Activated CD4-positive, CD25-positive, alpha-beta regulatory T cell treated with anti-CD3 and anti-CD28 coated beads, Interleukin-2, amount 50 U/mL, for 72 hours (primary cell): ENCODE results near the gene ANKRD33.
"Not testable (repeated sequence)": the region's sequence is repeated elsewhere in the genome, so short reads cannot be mapped to it uniquely, and the experiment has no call there.

ENCODE experiments used
- DNase-seq: peaks from one replicate; pipeline ENCODE4 v3.0.0; 2021

The ANKRD33 gene

GRCh38 chr12:51883998-51884675 lies 3.8 kb upstream of the ANKRD33 start:
- DNase-seq, result no peak

DNA sequence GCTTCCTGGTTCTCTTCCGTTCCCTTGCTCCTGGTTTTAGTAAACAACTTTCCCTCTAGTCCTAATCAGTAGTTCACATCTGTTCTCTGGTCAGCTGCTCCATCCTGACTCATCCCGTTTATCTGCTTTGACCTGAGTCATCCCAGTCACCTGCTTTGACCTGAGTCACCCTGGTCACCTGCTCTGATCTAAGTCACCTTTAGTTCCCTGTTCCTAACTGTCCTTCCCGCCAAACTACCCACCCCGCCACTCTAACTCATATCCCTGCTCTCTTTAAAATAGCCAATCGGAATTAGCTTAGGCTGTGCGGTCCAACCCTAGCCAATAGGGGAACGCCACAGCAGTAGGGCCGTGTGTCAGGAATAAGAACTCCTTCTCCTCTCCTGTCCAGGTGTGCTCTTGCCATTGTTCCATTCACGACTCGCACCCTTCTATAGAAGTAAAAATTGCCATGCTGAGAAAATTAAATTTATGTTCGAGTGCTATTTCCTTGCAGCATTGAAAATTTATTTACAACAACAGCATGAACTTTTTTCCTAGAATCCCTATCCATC lies 3.1 kb upstream of the ANKRD33 start:
- DNase-seq, result no peak

DNA sequence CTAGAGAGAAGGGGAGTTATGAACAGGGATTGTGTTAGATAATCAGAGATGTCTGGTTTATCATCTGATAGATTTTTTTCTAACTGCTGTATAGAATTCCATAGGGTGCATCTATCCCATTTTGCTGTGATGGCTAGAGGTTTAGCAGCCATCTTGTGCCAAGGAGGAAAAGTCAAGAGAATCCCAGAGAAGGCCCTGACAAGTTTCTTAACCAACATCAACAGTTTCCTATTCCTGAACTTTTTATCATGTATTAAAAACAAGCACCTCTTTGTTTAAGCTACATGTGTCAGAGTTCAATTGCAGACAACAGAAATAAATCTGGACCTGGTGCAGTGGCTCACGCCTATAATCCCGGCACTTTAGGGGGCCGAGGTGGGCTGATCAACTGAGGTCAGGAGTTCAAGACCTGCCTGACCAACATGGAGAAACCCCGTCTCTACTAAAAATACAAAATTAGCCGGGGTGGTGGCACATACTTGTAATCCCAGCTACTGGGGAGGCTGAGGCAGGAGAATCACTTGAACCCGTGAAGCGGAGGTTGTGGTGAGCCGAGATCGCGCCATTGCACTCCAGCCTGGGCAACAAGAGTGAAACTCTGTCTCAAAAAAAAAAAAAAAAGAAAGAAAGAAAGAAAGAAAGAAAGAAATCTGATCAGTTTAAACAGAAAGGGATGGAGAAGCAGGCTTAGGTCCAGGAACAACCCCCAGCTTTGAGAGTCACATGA lies 2.4 kb upstream of the ANKRD33 start:
- not testable (repeated sequence) for DNase-seq

- no peak for DNase-seq
These were observed 1.7 kb upstream of the ANKRD33 start for GRCh38 chr12:51886021-51886710.

DNA sequence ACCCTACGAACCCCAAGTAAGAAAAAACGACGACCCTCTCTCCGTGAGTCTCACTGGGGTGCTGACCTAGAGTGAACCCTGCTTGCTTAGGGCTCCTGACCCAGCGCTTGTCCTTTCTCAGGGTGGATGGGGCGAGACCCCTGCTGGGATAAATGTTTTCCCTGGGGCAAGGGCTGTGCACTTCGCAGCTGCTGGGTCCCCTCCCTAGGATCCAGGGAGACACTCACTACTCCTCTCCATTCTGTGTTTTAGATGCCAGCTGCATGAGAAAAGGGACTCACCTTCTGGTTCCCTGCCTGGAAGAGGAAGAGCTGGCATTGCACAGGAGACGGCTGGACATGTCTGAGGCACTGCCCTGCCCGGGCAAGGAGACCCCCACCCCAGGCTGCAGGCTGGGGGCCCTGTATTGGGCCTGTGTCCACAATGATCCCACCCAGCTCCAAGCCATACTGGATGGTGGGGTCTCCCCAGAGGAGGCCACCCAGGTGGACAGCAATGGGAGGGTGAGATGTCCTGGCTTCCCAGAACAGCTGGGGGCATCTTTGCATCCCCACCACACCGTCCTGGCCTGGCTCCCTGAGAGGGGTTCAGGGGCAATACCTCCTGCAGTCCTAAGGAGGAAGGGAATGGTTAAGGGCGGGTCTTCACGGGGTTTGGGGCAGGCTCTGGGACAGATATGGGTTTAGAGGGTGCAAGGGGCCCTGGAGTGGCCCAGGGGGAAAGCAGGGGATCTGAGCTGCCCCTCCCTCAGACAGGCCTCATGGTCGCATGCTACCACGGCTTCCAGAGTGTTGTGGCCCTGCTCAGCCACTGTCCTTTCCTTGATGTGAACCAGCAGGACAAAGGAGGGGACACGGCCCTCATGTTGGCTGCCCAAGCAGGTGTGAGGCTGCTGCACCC lies 663 bp downstream of the ANKRD33 start:
- DNase-seq, result no peak

DNA sequence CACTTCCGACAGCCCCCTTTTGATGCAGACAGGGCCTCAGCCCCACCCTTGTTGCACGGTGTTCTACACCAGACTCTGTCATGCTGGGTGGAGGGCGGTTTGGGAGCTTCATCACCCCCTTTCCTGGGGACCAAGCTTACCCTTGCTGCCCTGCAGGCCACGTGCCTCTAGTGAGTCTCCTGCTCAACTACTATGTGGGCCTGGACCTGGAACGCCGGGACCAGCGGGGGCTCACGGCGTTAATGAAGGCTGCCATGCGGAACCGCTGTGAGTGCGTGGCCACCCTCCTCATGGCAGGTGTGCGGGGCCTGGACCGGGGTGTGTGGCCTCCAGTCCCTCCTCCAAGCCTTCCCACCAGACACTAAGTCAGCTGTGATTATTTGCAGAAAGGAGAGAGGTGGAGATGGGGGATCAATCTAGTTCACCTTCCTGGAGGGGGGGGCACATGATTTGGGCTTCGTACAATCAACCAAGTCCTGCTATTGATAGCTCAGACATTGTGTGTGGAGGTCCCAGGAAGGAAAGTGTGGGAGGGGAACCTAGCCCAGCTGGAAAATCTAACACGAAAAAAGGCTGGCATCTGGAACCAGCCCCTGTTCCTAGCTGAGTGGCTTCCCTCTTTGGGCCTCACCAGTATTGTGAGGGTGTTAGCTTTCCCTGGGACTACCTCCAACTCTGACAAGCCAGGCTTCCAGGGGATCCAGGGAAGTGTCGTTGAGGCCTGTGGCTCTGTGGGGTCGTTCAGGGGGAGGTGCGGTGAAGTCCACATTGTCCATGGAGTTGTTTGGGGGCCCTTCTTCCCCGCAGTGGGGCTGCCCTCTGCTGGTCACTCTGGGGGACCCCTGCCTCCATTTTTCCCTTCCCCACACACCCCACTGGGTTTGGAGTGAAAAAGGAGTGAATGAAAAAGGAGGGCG lies 1.6 kb downstream of the ANKRD33 start:
- DNase-seq, result no peak

GRCh38 chr12:51890133-51890464 lies 2.2 kb downstream of the ANKRD33 start:
- no peak for DNase-seq

GRCh38 chr12:51890511-51891171 lies 2.7 kb downstream of the ANKRD33 start:
- DNase-seq, result no peak

- DNase-seq, result no peak
These were observed 3.9 kb downstream of the ANKRD33 start for GRCh38 chr12:51891843-51892242.

- no peak for DNase-seq
These were observed 5.9 kb downstream of the ANKRD33 start for GRCh38 chr12:51893786-51894185.

GRCh38 chr12:51895378-51896135 lies 7.7 kb downstream of the ANKRD33 start:
- DNase-seq, result no peak

DNA sequence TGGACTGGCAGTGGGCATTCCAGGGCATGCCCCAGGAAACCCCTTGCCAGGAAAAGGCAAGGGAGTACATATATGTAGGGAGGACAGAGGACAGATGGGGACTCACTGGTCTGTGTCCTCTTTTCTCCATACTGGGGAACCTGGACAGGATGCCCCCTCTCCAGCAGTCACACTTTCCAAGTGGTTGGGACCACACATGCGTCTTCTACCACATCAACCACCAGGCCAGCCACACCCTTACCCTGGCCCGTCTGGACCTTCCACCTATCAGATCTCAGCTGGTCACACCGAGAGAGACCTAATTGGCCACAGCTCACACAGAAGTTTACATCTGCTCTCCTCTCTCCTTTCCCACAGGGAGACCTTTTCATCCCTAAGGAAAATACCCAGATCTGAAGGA lies 8.3 kb downstream of the ANKRD33 start:
- no peak for DNase-seq

DNA sequence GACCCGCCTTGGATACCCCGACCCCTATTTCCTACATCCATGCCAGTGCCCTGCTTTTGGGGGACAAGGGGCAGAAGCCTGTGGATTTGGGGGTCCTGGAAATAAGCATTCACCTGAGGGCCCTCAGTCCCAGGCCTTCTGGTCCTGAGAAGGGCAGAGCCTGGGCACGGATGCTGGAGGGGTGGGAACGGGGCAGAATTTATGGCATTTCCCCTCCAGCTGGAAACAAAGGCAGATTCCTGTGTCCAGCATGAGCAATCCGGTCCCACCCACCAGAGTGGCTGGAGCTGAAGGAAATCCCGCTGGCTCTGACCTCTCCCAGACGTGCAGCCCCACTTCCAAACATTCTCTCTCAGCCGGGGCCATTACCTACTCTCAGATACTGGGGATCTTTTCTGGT lies 9.3 kb downstream of the ANKRD33 start:
- no peak for DNase-seq

- DNase-seq, result no peak
These were observed 10.6 kb downstream of the ANKRD33 start for GRCh38 chr12:51898506-51898905.

GRCh38 chr12:51898937-51899336 lies 11.0 kb downstream of the ANKRD33 start:
- no peak for DNase-seq

DNA sequence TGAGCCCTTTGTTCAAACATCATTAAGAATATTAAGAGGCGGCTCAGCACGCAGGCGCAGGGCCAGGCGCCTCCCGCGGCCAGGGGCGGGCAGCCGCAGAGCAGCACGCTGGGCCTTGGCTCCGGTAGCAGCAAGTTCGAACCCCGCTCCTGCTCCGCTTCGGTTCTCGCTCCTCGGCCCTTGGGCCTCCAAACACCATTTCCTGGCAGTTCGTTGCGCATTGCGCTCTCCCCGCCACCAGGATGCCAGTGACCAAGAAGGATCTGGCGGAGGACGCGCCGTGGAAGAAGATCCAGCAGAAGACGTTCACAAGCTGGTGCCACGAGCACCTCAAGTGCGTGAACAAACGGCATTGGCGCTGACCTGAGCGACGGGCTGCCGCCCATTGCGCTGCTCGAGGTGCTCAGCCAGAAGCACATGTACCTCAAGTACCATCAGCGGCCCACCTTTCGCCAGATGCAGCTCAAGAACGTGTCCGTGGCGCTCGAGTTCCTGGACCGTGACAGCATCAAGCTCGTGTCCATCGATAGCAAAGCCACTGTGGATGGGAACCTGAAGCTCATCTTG lies 12.5 kb downstream of the ANKRD33 start:
- DNase-seq, result no peak

- no peak for DNase-seq
These were observed 13.4 kb downstream of the ANKRD33 start for GRCh38 chr12:51901121-51901817.

DNA sequence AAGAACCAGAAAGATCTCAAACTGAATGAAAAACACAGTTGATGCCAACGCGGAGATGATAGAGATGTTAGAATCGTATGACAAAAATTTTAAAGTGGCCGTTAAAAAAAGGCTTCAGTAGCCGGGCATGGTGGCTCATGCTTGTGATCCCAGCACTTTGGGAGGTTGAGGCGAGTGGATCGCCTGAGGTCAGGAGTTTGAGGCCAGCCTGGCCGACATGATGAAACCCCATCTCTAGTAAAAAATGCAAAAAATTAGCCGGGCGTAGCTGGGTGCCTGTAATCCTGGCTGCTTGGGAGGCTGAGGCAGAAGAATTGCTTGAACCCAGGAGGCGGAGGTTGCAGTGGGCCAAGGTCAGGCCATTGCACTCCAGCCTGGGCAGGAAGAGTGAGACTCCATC lies 14.0 kb downstream of the ANKRD33 start:
- DNase-seq, result no peak

DNA sequence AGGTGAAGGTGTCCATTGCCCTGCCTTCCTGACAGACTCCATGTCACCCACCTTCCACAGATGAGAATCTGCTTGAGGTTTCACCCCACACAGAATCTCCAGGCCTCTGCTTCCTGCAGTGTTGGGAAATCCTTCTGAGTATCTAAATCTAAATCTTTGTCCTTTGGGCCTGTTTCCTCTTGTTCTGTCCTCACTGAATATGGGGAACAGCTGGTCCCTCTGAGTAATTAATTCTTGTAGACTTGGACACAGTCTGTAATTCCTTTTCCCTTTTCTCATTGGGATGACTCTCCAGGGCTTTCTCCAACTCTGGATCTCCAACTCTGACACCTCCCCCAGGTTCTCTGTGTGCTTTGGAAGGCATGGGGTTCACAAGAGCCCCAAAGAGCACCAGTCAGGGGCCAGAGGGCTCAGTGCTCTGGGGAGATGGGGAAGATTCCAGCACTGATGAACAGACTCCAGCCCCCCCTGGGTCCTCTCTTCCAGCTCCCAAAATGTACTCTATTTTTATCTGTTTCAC lies 17.1 kb downstream of the ANKRD33 start:
- no peak for DNase-seq
